ENCODE measurements around the gene PSMB7.
"Not testable (repeated sequence)": the region's sequence is repeated elsewhere in the genome, so short reads cannot be mapped to it uniquely, and the experiment has no call there.

The PSMB7 gene

GRCh38 chr9:124426361-124426760 lies 11.1 kb upstream of the PSMB7 start:
- no peaks in the 10 kb centered on the region for H3K9me3 ChIP-seq (ENCODE audit: control insufficient read depth, insufficient read depth, low read length)
- no peaks in the 10 kb centered on the region for H3K4me1 ChIP-seq (ENCODE audit: control insufficient read depth, insufficient read depth, low read length)
- H3K4me3 ChIP-seq (ENCODE audit: low read depth, low read length) = no peak overlapping the region
- no peak overlapping the region for H3K9ac ChIP-seq (ENCODE audit: low read depth, low read length)
- no peaks in the 10 kb centered on the region; the same call in 1 of the 2 replicates for H3K27me3 ChIP-seq (ENCODE audit: control insufficient read depth, insufficient read depth, low read length)
- no peak overlapping the region for H3K27ac ChIP-seq (ENCODE audit: low read depth, low read length)
- no peaks in the 10 kb centered on the region for H3K36me3 ChIP-seq (ENCODE audit: control insufficient read depth, insufficient read depth, low read length)

- H3K9ac ChIP-seq (ENCODE audit: low read depth, low read length); H3K27me3 ChIP-seq (ENCODE audit: control insufficient read depth, insufficient read depth, low read length); H3K36me3 ChIP-seq (ENCODE audit: control insufficient read depth, insufficient read depth, low read length); H3K9me3 ChIP-seq (ENCODE audit: control insufficient read depth, insufficient read depth, low read length); H3K4me3 ChIP-seq (ENCODE audit: low read depth, low read length); H3K27ac ChIP-seq (ENCODE audit: low read depth, low read length); H3K4me1 ChIP-seq (ENCODE audit: control insufficient read depth, insufficient read depth, low read length): not testable (repeated sequence)
These were observed 10.5 kb upstream of the PSMB7 start for GRCh38 chr9:124425733-124426132.

GRCh38 chr9:124423591-124423990 lies 8.3 kb upstream of the PSMB7 start:
- Histone ChIP-seq H3K27ac (ENCODE audit: low read depth, low read length) (no peak overlapping the region), H3K4me3 (ENCODE audit: low read depth, low read length) (no peak overlapping the region), H3K36me3 (ENCODE audit: control insufficient read depth, insufficient read depth, low read length) (no peaks in the 10 kb centered on the region), H3K9me3 (ENCODE audit: control insufficient read depth, insufficient read depth, low read length) (no peaks in the 10 kb centered on the region), H3K27me3 (ENCODE audit: control insufficient read depth, insufficient read depth, low read length) (no peaks in the 10 kb centered on the region; the same call in 1 of the 2 replicates), H3K4me1 (ENCODE audit: control insufficient read depth, insufficient read depth, low read length) (no peaks in the 10 kb centered on the region), H3K9ac (ENCODE audit: low read depth, low read length) (no peak overlapping the region)

- H3K9ac ChIP-seq (ENCODE audit: low read depth, low read length) = no peak overlapping the region
- H3K27me3 ChIP-seq (ENCODE audit: control insufficient read depth, insufficient read depth, low read length) = no peaks in the 10 kb centered on the region; the same call in 1 of the 2 replicates
- H3K4me1 ChIP-seq (ENCODE audit: control insufficient read depth, insufficient read depth, low read length) = no peaks in the 10 kb centered on the region
- no peaks in the 10 kb centered on the region for H3K9me3 ChIP-seq (ENCODE audit: control insufficient read depth, insufficient read depth, low read length)
- no peak overlapping the region for H3K4me3 ChIP-seq (ENCODE audit: low read depth, low read length)
- H3K27ac ChIP-seq (ENCODE audit: low read depth, low read length) = no peak overlapping the region
- no peaks in the 10 kb centered on the region for H3K36me3 ChIP-seq (ENCODE audit: control insufficient read depth, insufficient read depth, low read length)
These were observed 7.9 kb upstream of the PSMB7 start for GRCh38 chr9:124423155-124423554.

GRCh38 chr9:124420991-124421543 lies 5.8 kb upstream of the PSMB7 start:
- H3K27ac ChIP-seq (ENCODE audit: low read depth, low read length) = no peak overlapping the region
- no peaks in the 10 kb centered on the region for H3K36me3 ChIP-seq (ENCODE audit: control insufficient read depth, insufficient read depth, low read length)
- H3K4me1 ChIP-seq (ENCODE audit: control insufficient read depth, insufficient read depth, low read length) = no peaks in the 10 kb centered on the region
- no peaks in the 10 kb centered on the region for H3K9me3 ChIP-seq (ENCODE audit: control insufficient read depth, insufficient read depth, low read length)
- no peak overlapping the region for H3K4me3 ChIP-seq (ENCODE audit: low read depth, low read length)
- no peaks in the 10 kb centered on the region; the same call in 1 of the 2 replicates for H3K27me3 ChIP-seq (ENCODE audit: control insufficient read depth, insufficient read depth, low read length)
- no peak overlapping the region for H3K9ac ChIP-seq (ENCODE audit: low read depth, low read length)

GRCh38 chr9:124419832-124420489 lies 4.7 kb upstream of the PSMB7 start:
- H3K9ac ChIP-seq (ENCODE audit: low read depth, low read length) = no peak overlapping the region
- H3K27ac ChIP-seq (ENCODE audit: low read depth, low read length) = no peak overlapping the region
- no peaks in the 10 kb centered on the region; the same call in 1 of the 2 replicates for H3K27me3 ChIP-seq (ENCODE audit: control insufficient read depth, insufficient read depth, low read length)

GRCh38 chr9:124415852-124416484 lies 726 bp upstream of the PSMB7 start:
- Histone ChIP-seq H3K4me3 (ENCODE audit: low read depth, low read length) (no peak overlapping the region), H3K27me3 (ENCODE audit: control insufficient read depth, insufficient read depth, low read length) (no peaks in the 10 kb centered on the region), H3K36me3 (ENCODE audit: control insufficient read depth, insufficient read depth, low read length) (peaks cover 34% of the 10 kb centered on the region), H3K27ac (ENCODE audit: low read depth, low read length) (no peak overlapping the region), H3K4me1 (ENCODE audit: control insufficient read depth, insufficient read depth, low read length) (peaks cover 7% of the 10 kb centered on the region), H3K9ac (ENCODE audit: low read depth, low read length) (no peak overlapping the region), H3K9me3 (ENCODE audit: control insufficient read depth, insufficient read depth, low read length) (no peaks in the 10 kb centered on the region)

More at GRCh38 chr9:124419832-124420489, 4.7 kb upstream of the PSMB7 start:
- Histone ChIP-seq H3K9me3 (ENCODE audit: control insufficient read depth, insufficient read depth, low read length) (no peaks in the 10 kb centered on the region), H3K4me1 (ENCODE audit: control insufficient read depth, insufficient read depth, low read length) (no peaks in the 10 kb centered on the region), H3K4me3 (ENCODE audit: low read depth, low read length) (no peak overlapping the region), H3K36me3 (ENCODE audit: control insufficient read depth, insufficient read depth, low read length) (no peaks in the 10 kb centered on the region)

DNA sequence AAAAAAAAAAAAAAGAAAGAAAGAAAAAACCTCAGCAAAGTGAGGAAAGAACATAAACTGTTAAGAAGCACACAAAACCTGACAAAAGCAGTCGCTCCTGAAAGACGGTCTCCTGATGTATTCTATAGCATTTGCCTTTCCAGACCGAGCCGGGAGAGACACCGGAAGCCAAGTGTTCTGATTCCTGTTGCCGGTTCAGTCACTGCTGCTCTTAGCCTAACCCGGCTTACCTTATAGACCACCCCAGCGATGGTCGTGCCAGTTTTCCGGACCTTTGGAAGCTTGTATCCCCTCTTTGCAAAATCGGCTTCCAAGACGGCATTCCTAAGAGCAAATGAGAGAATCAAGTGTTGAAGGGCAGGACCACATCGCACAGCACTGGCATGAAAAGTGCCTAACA lies 630 bp downstream of the PSMB7 start:
- Histone ChIP-seq H3K36me3 (ENCODE audit: control insufficient read depth, insufficient read depth, low read length) (peaks cover 47% of the 10 kb centered on the region), H3K4me1 (ENCODE audit: control insufficient read depth, insufficient read depth, low read length) (peaks cover 7% of the 10 kb centered on the region), H3K9ac (ENCODE audit: low read depth, low read length) (peak overlapping the region; percentile 89), H3K4me3 (ENCODE audit: low read depth, low read length) (peak overlapping the region; percentile 95), H3K9me3 (ENCODE audit: control insufficient read depth, insufficient read depth, low read length) (no peaks in the 10 kb centered on the region), H3K27me3 (ENCODE audit: control insufficient read depth, insufficient read depth, low read length) (no peaks in the 10 kb centered on the region), H3K27ac (ENCODE audit: low read depth, low read length) (peak overlapping the region; percentile 89)

- Histone ChIP-seq H3K27ac (ENCODE audit: low read depth, low read length) (no peak overlapping the region), H3K36me3 (ENCODE audit: control insufficient read depth, insufficient read depth, low read length) (peaks cover 71% of the 10 kb centered on the region), H3K9me3 (ENCODE audit: control insufficient read depth, insufficient read depth, low read length) (no peaks in the 10 kb centered on the region), H3K9ac (ENCODE audit: low read depth, low read length) (no peak overlapping the region), H3K4me3 (ENCODE audit: low read depth, low read length) (no peak overlapping the region), H3K4me1 (ENCODE audit: control insufficient read depth, insufficient read depth, low read length) (peaks cover 7% of the 10 kb centered on the region), H3K27me3 (ENCODE audit: control insufficient read depth, insufficient read depth, low read length) (no peaks in the 10 kb centered on the region)
These were observed 3.0 kb downstream of the PSMB7 start for GRCh38 chr9:124412228-124412575.

DNA sequence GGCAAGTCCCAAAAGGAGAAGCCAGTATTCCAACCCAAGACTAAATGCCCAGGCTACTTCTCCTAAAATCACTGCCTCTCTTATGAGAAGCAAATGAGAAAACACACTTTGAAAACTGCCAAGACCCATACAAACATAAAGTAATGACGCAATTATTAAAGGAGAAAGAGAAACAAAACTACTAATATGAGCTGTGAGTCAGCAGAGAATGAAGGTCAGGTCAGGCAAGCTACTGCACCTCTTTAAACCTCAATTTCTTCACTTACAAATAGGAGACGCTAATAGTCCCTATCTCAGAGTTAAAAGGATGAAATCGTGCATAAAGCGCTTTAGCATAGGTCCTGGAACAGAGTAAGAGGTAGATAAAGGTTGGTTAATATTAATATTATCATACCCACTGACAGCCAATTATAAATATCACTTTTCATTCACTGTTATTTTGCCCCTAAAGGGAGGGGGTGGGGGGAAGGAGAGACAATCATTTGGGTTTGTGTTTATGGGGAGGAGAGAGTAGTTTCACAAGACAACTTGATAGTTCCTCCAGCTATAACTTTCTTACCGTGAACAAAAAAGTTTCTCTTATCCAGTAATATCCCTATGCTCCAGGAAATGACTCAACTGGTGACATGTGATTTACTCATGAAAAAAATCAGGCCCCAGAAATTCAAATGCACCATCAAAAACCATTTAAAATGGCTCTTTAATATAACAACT lies 3.6 kb downstream of the PSMB7 start:
- Histone ChIP-seq H3K9ac (ENCODE audit: low read depth, low read length) (no peak overlapping the region), H3K36me3 (ENCODE audit: control insufficient read depth, insufficient read depth, low read length) (peaks cover 77% of the 10 kb centered on the region), H3K4me1 (ENCODE audit: control insufficient read depth, insufficient read depth, low read length) (peaks cover 7% of the 10 kb centered on the region)

More for the DNA sequence above, 3.6 kb downstream of the PSMB7 start:
- H3K27me3 ChIP-seq (ENCODE audit: control insufficient read depth, insufficient read depth, low read length) = no peaks in the 10 kb centered on the region
- H3K9me3 ChIP-seq (ENCODE audit: control insufficient read depth, insufficient read depth, low read length) = no peaks in the 10 kb centered on the region
- H3K4me3 ChIP-seq (ENCODE audit: low read depth, low read length) = no peak overlapping the region
- no peak overlapping the region for H3K27ac ChIP-seq (ENCODE audit: low read depth, low read length)
